Retina (tissue), 1 donor: ENCODE data around the gene MARCHF9.
A peak's percentile ranks its signal among the peaks of the same experiment; 100 is the strongest.

Source experiments
- DNase-seq: peaks from one replicate; pipeline ENCODE4 v3.0.0-alpha.2; 2016

Gene MARCHF9

GRCh38 chr12:57739387-57739786 is 15.5 kb upstream of the MARCHF9 start:
- DNase-seq = no peak

- DNase-seq = no peak
These were observed 14.9 kb upstream of the MARCHF9 start for GRCh38 chr12:57739914-57740538.

- no peak for DNase-seq
These were observed 14.1 kb upstream of the MARCHF9 start for GRCh38 chr12:57740656-57741412.

GRCh38 chr12:57741413-57741789 is 13.5 kb upstream of the MARCHF9 start:
- no peak for DNase-seq

- no peak for DNase-seq
These were observed 12.8 kb upstream of the MARCHF9 start for GRCh38 chr12:57741844-57742738.

- DNase-seq = no peak
These were observed 11.1 kb upstream of the MARCHF9 start for GRCh38 chr12:57743769-57744168.

GRCh38 chr12:57744194-57744776 is 10.6 kb upstream of the MARCHF9 start:
- DNase-seq = no peak

GRCh38 chr12:57744777-57745484 is 10.0 kb upstream of the MARCHF9 start, which contains the start of gene TSPAN31:
Gene TSPAN31, plus strand, starts transcription at chr12:57745039. Its CDS starts 116 bp downstream, at chr12:57745155.
- DNase-seq = peak; percentile 97

GRCh38 chr12:57745485-57745881 is 9.4 kb upstream of the MARCHF9 start:
- no peak for DNase-seq

- DNase-seq = no peak
These were observed 8.9 kb upstream of the MARCHF9 start for GRCh38 chr12:57746025-57746424.

- no peak for DNase-seq
These were observed 5.8 kb upstream of the MARCHF9 start for GRCh38 chr12:57749061-57749460.

GRCh38 chr12:57750561-57751431 is 4.1 kb upstream of the MARCHF9 start:
- no peak for DNase-seq

GRCh38 chr12:57751432-57751787 is 3.5 kb upstream of the MARCHF9 start:
- DNase-seq = no peak

- peak; percentile 99 for DNase-seq
These were observed 2.9 kb upstream of the MARCHF9 start, which contains the start of gene CDK4 for GRCh38 chr12:57751788-57752667. Gene CDK4, minus strand, starts transcription at chr12:57752310. Its CDS starts 593 bp downstream, at chr12:57751717.

GRCh38 chr12:57752668-57753000 is 2.3 kb upstream of the MARCHF9 start:
- DNase-seq = no peak

GRCh38 chr12:57753756-57754337 is 1.1 kb upstream of the MARCHF9 start:
- DNase-seq = no peak

- no peak for DNase-seq
These were observed 221 bp downstream of the MARCHF9 start for GRCh38 chr12:57755194-57755453.

- DNase-seq = peak; percentile 57
These were observed 810 bp downstream of the MARCHF9 start for GRCh38 chr12:57755454-57756372.
